ENCODE data around the gene CHSY1. TPM values are rescaled to one million over a fixed set of nuclear protein-coding genes. Genes with fewer than 3 reads are reported as not detected.

CHSY1 gene
- polyA plus RNA-seq, 3 donors = 2.7 to 19.0 (median 3.0) TPM

DNA sequence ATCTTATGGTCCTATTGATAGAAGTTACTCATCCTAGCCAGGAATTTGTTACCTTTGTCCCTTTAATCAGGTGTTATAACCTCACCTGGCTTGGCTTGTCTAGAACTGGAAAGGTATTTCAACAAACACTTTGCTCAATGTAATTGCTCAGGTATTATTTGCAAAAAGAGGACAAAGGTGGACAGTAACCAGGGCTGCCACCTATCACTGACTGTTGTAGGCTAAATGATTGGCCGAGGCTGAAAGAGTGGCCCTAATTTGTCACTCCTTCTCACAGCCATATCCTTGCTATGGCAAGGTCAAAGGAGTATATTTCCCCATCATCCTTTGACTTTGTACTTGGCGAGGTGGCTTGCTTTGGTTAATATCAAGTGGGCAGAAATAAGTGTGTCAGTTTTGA lies 28.2 kb upstream of the CHSY1 start:
- intact Hi-C loops (cut with micrococcal nuclease) = no loop called here
- H3K4me1 ChIP-seq (ENCODE audit: control insufficient read depth in 1 of 2, insufficient read depth in 2 of 2, low read length in 2 of 2) = peaks cover 17 to 20% of the 10 kb centered on the region in 2 donors
- H2AFZ ChIP-seq (ENCODE audit: insufficient read depth, low read depth, low read length, poor library complexity, severe bottlenecking) = no peak overlapping the region
- WGBS (ENCODE audit: insufficient coverage) = no CpG with 5 or more reads among the region's 2 CpGs
- H3K9me3 Mint-ChIP-seq = peaks cover 0 to 2% (median 0%) of the 10 kb centered on the region in 7 donors
- no peak overlapping the region for H3K9ac ChIP-seq (ENCODE audit: insufficient read depth, low read length, poor library complexity, severe bottlenecking)
- H3K4me3 ChIP-seq (replicated peaks in 1 of 3; ENCODE audit: low read depth in 2 of 3, low read length in 3 of 3) = no peak overlapping the region
- TF ChIP-seq CTCF (IDR thresholded peaks at IDR 0.05) = no peak
- H3K9me3 ChIP-seq (replicated peaks in 1 of 2; ENCODE audit: control insufficient read depth in 1 of 2, insufficient read depth in 1 of 2, low read length in 2 of 2) = no peaks in the 10 kb centered on the region
- no peak overlapping the region for H3K4me3 Mint-ChIP-seq
- no peaks in the 10 kb centered on the region for H3K27me3 ChIP-seq (ENCODE audit: control insufficient read depth in 2 of 2, insufficient read depth in 2 of 2, low read length in 2 of 2)
- peaks cover 5% of the 10 kb centered on the region for H4K20me1 ChIP-seq (ENCODE audit: insufficient read depth, low read length)
- peak overlapping the region in 1 of 7 donors; percentile 24 for H3K27ac Mint-ChIP-seq
- no peak for DNase-seq
- H3K4me2 ChIP-seq (replicated peaks; ENCODE audit: extremely low read depth, low read length, poor library complexity, severe bottlenecking) = no peak overlapping the region
- H3K27me3 Mint-ChIP-seq (ENCODE audit: low read depth in 3 of 3) = peaks cover 0 to 5% (median 0%) of the 10 kb centered on the region in 3 donors
- H3K36me3 ChIP-seq (replicated peaks in 1 of 2; ENCODE audit: control insufficient read depth in 1 of 2, insufficient read depth in 2 of 2, low read length in 2 of 2) = peaks cover 53 to 65% of the 10 kb centered on the region in 2 donors
- peaks cover 20% of the 10 kb centered on the region for H3K4me1 Mint-ChIP-seq
- peaks cover 56 to 67% of the 10 kb centered on the region in 2 donors for H3K36me3 Mint-ChIP-seq
- H3K79me2 ChIP-seq (ENCODE audit: insufficient read depth, low read length) = peaks cover 20% of the 10 kb centered on the region
- no peak overlapping the region for H3K27ac ChIP-seq (ENCODE audit: low read depth in 1 of 2, low read length in 2 of 2)

- peak overlapping the region in 1 of 2 donors; percentile 92 for H3K27ac ChIP-seq (ENCODE audit: low read depth in 1 of 2, low read length in 2 of 2)
Observed at GRCh38 chr15:101277943-101278564, 26.2 kb upstream of the CHSY1 start.

More at GRCh38 chr15:101277943-101278564, 26.2 kb upstream of the CHSY1 start:
- TF ChIP-seq CTCF (IDR thresholded peaks at IDR 0.05) = no peak
- H3K79me2 ChIP-seq (ENCODE audit: insufficient read depth, low read length) = peaks cover 22% of the 10 kb centered on the region
- Mint-ChIP-seq H3K27ac (peak overlapping the region; percentile 82 to 96 (median 89)), H3K4me3 (peak overlapping the region; percentile 82 to 91), H3K36me3 (peaks cover 56 to 67% of the 10 kb centered on the region in 2 donors), H3K9me3 (peaks cover 0 to 2% (median 0%) of the 10 kb centered on the region in 7 donors), H3K27me3 (ENCODE audit: low read depth in 3 of 3) (peaks cover 0 to 5% (median 0%) of the 10 kb centered on the region in 3 donors), H3K4me1 (peaks cover 20% of the 10 kb centered on the region)
- peaks cover 5% of the 10 kb centered on the region for H4K20me1 ChIP-seq (ENCODE audit: insufficient read depth, low read length)
- peak overlapping the region; percentile 87 for H3K9ac ChIP-seq (ENCODE audit: insufficient read depth, low read length, poor library complexity, severe bottlenecking)
- WGBS (ENCODE audit: insufficient coverage) = 87% methylated on average over 8 of the region's 12 CpGs
- H3K4me3 ChIP-seq (replicated peaks in 1 of 3; ENCODE audit: low read depth in 2 of 3, low read length in 3 of 3) = peak overlapping the region; percentile 30 to 89 (median 31)
- no peaks in the 10 kb centered on the region for H3K27me3 ChIP-seq (ENCODE audit: control insufficient read depth in 2 of 2, insufficient read depth in 2 of 2, low read length in 2 of 2)
- H2AFZ ChIP-seq (ENCODE audit: insufficient read depth, low read depth, low read length, poor library complexity, severe bottlenecking) = peak overlapping the region; percentile 74
- intact Hi-C loops (cut with micrococcal nuclease) = loop anchor here (2.0 to 10.0 kb wide), 4 partner anchors 374 to 1543 kb away; partner anchors contain the start of genes ASB7 (in 1 of the 2), LINS1 (in 1 of the 2), LYSMD4 (in 1 of the 2) and TARS3 (in 1 of the 2)
- no peak for DNase-seq
- H3K9me3 ChIP-seq (replicated peaks in 1 of 2; ENCODE audit: control insufficient read depth in 1 of 2, insufficient read depth in 1 of 2, low read length in 2 of 2) = no peaks in the 10 kb centered on the region
- H3K4me2 ChIP-seq (replicated peaks; ENCODE audit: extremely low read depth, low read length, poor library complexity, severe bottlenecking) = peak overlapping the region; percentile 88
- H3K36me3 ChIP-seq (replicated peaks in 1 of 2; ENCODE audit: control insufficient read depth in 1 of 2, insufficient read depth in 2 of 2, low read length in 2 of 2) = peaks cover 54 to 65% of the 10 kb centered on the region in 2 donors
- H3K4me1 ChIP-seq (ENCODE audit: control insufficient read depth in 1 of 2, insufficient read depth in 2 of 2, low read length in 2 of 2) = peaks cover 17 to 20% of the 10 kb centered on the region in 2 donors

All from CD14-positive monocyte (primary cell).